HEK293 (cell line): Measurements from ENCODE around the gene RNF2.
A peak's percentile ranks its signal among the peaks of the same experiment; 100 is the strongest.

Source experiments
- GLI2 ChIP-seq: fragments of 450-650 bp; formaldehyde crosslinking; IDR thresholded peaks from 2 replicates; pipeline ENCODE4; 2017; ENCODE audit warnings: missing biosample characterization, missing genetic modification characterization, low read depth, borderline replicate concordance
- KLF1 ChIP-seq: fragments of 450-650 bp; formaldehyde crosslinking; IDR thresholded peaks from 2 replicates; pipeline ENCODE4 v1.5.1; 2016; ENCODE audit warnings: missing biosample characterization, missing genetic modification characterization
- KLF7 ChIP-seq: fragments of 450-650 bp; formaldehyde crosslinking; IDR thresholded peaks from 2 replicates; pipeline ENCODE4 v1.5.1; 2016; ENCODE audit warnings: missing biosample characterization, missing genetic modification characterization, borderline replicate concordance
- KLF8 ChIP-seq: fragments of 450-650 bp; formaldehyde crosslinking; IDR thresholded peaks from 2 replicates; pipeline ENCODE4 v1.5.1; 2016; ENCODE audit warnings: missing biosample characterization, missing genetic modification characterization
- MZF1 ChIP-seq: fragments of 450-650 bp; formaldehyde crosslinking; IDR thresholded peaks from 2 replicates; pipeline ENCODE4 v1.5.1; 2017; ENCODE audit warnings: missing biosample characterization, missing genetic modification characterization, borderline replicate concordance
- RBAK ChIP-seq: fragments of 450-650 bp; formaldehyde crosslinking; IDR thresholded peaks from 2 replicates; pipeline ENCODE4 v1.5.1; 2016; ENCODE audit warnings: missing biosample characterization, missing genetic modification characterization
- SCRT1 ChIP-seq: fragments of 450-650 bp; formaldehyde crosslinking; IDR thresholded peaks from 2 replicates; pipeline ENCODE4 v1.5.1; 2016; ENCODE audit warnings: missing biosample characterization, missing genetic modification characterization, borderline replicate concordance
- YY2 ChIP-seq: fragments of 450-650 bp; formaldehyde crosslinking; IDR thresholded peaks from 2 replicates; pipeline ENCODE4 v1.5.1; 2016; ENCODE audit warnings: missing biosample characterization, missing genetic modification characterization
- ZBTB7A ChIP-seq: fragments of 450-650 bp; formaldehyde crosslinking; IDR thresholded peaks from 2 replicates; pipeline ENCODE4 v1.5.1; 2016; ENCODE audit warnings: low read depth, missing biosample characterization, missing genetic modification characterization
- ZNF121 ChIP-seq: fragments of 450-650 bp; formaldehyde crosslinking; IDR thresholded peaks from 2 replicates; pipeline ENCODE4 v1.5.1; 2016; ENCODE audit warnings: missing biosample characterization, missing genetic modification characterization
- ZNF202 ChIP-seq: fragments of 450-650 bp; formaldehyde crosslinking; IDR thresholded peaks from 2 replicates; pipeline ENCODE4 v1.5.1; 2016; ENCODE audit warnings: missing biosample characterization, missing genetic modification characterization, borderline replicate concordance
- ZNF311 ChIP-seq: fragments of 450-650 bp; formaldehyde crosslinking; IDR thresholded peaks from 2 replicates; pipeline ENCODE4 v1.5.1; 2017; ENCODE audit warnings: missing biosample characterization, missing genetic modification characterization, borderline replicate concordance
- ZNF335 ChIP-seq: fragments of 450-650 bp; formaldehyde crosslinking; conservative IDR thresholded peaks from 2 replicates; pipeline ENCODE4 v1.5.1; 2016; ENCODE audit warnings: missing biosample characterization, missing genetic modification characterization
- ZNF366 ChIP-seq: fragments of 450-650 bp; formaldehyde crosslinking; conservative IDR thresholded peaks from 2 replicates; pipeline ENCODE4 v1.5.1; 2016; ENCODE audit warnings: missing biosample characterization, missing genetic modification characterization
- ZNF426 ChIP-seq: fragments of 450-650 bp; formaldehyde crosslinking; IDR thresholded peaks from 2 replicates; pipeline ENCODE4 v1.5.1; 2017; ENCODE audit warnings: missing biosample characterization, missing genetic modification characterization, mild to moderate bottlenecking, inconsistent platforms, moderate library complexity
- ZNF670 ChIP-seq: fragments of 450-650 bp; formaldehyde crosslinking; IDR thresholded peaks from 2 replicates; pipeline ENCODE4 v1.5.1; 2016; ENCODE audit warnings: missing biosample characterization, missing genetic modification characterization, low read depth
- ZNF785 ChIP-seq: fragments of 450-650 bp; formaldehyde crosslinking; IDR thresholded peaks from 2 replicates; pipeline ENCODE4 v1.5.1; 2016; ENCODE audit warnings: missing biosample characterization, missing genetic modification characterization
- TF ChIP-seq, protein P1 (sequence below): fragments of 450-650 bp; formaldehyde crosslinking; IDR thresholded peaks from 2 replicates; pipeline ENCODE4; 2016; ENCODE audit warnings: missing biosample characterization, missing genetic modification characterization
- TF ChIP-seq, protein P2 (sequence below): fragments of 450-650 bp; formaldehyde crosslinking; IDR thresholded peaks from 2 replicates; pipeline ENCODE4 v1.5.0; 2017; ENCODE audit warnings: missing biosample characterization, missing genetic modification characterization, borderline replicate concordance
- TF ChIP-seq, protein P3 (sequence below): fragments of 450-650 bp; formaldehyde crosslinking; IDR thresholded peaks from 2 replicates; pipeline ENCODE4 v1.5.1; 2016; ENCODE audit warnings: missing biosample characterization, missing genetic modification characterization
- TF ChIP-seq, protein P4 (sequence below): fragments of 450-650 bp; formaldehyde crosslinking; IDR thresholded peaks from 2 replicates; pipeline ENCODE4 v1.5.1; 2016; ENCODE audit warnings: missing biosample characterization, missing genetic modification characterization
- TF ChIP-seq, protein P5 (sequence below): fragments of 450-650 bp; formaldehyde crosslinking; IDR thresholded peaks from 2 replicates; pipeline ENCODE4 v1.5.1; 2016; ENCODE audit warnings: missing biosample characterization, missing genetic modification characterization
- TF ChIP-seq, protein P6 (sequence below): fragments of 450-650 bp; formaldehyde crosslinking; conservative IDR thresholded peaks from 2 replicates; pipeline ENCODE4 v1.5.1; 2016; ENCODE audit warnings: low read depth, missing biosample characterization, missing genetic modification characterization

Gene RNF2

DNA sequence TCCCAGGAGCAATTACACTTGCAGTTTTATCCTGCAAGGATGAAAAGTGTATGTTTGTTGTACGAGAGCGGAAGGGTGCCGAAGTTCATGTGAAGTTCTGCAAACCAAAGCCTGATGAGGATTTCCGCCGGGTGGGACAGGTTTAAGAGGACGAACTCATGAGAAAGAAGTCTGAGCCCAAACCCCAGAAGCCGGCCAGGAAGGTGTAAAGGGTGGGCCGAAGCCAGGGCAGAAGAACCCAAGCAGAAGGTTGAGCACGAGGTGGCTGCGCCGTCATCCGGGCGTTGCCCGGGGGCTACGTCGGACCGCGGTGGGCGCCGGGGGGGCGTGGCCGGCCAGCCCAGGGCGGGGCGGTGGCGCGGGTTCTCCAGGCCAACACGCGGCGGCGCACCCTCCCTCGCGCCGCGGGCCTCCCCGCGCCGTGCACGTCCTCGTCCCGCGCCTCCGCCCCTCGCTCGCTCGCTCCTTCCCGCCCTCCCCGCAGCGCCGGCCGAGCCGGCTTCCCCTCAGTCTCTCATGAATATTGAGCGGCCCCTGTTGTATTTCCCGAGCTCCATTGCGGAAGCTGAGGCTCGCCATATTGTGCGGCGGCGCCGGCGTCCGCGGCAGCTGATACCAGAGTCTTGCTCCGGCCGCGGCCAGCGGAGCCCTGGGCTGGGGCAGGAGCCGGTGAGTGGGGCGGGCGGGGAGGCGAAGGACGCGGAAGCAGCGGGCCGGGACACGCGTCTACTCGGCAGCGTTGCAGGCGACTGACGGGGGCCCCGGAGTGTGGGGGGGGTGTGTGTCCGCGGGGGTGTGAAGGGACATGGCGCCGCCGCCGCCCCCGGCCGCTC lies at the start of gene RNF2 (continued):
- TF ChIP-seq MZF1 (tag by site-specific recombination), result no peak
- peak; percentile 81 for TF ChIP-seq KLF1 (tag by site-specific recombination)
- TF ChIP-seq, protein P1, sequence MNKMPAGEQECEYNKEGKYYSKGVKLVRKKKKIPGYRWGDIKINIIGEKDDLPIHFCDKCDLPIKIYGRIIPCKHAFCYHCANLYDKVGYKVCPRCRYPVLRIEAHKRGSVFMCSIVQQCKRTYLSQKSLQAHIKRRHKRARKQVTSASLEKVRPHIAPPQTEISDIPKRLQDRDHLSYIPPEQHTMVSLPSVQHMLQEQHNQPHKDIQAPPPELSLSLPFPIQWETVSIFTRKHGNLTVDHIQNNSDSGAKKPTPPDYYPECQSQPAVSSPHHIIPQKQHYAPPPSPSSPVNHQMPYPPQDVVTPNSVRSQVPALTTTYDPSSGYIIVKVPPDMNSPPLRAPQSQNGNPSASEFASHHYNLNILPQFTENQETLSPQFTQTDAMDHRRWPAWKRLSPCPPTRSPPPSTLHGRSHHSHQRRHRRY (tag by site-specific recombination), result no peak
- TF ChIP-seq KLF7 (tag by site-specific recombination), result no peak
- TF ChIP-seq YY2, result no peak
- TF ChIP-seq, protein P2, sequence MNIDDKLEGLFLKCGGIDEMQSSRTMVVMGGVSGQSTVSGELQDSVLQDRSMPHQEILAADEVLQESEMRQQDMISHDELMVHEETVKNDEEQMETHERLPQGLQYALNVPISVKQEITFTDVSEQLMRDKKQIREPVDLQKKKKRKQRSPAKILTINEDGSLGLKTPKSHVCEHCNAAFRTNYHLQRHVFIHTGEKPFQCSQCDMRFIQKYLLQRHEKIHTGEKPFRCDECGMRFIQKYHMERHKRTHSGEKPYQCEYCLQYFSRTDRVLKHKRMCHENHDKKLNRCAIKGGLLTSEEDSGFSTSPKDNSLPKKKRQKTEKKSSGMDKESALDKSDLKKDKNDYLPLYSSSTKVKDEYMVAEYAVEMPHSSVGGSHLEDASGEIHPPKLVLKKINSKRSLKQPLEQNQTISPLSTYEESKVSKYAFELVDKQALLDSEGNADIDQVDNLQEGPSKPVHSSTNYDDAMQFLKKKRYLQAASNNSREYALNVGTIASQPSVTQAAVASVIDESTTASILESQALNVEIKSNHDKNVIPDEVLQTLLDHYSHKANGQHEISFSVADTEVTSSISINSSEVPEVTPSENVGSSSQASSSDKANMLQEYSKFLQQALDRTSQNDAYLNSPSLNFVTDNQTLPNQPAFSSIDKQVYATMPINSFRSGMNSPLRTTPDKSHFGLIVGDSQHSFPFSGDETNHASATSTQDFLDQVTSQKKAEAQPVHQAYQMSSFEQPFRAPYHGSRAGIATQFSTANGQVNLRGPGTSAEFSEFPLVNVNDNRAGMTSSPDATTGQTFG (tag by site-specific recombination), result no peak
- no peak for TF ChIP-seq ZNF202 (tag by site-specific recombination)
- TF ChIP-seq, protein P3, sequence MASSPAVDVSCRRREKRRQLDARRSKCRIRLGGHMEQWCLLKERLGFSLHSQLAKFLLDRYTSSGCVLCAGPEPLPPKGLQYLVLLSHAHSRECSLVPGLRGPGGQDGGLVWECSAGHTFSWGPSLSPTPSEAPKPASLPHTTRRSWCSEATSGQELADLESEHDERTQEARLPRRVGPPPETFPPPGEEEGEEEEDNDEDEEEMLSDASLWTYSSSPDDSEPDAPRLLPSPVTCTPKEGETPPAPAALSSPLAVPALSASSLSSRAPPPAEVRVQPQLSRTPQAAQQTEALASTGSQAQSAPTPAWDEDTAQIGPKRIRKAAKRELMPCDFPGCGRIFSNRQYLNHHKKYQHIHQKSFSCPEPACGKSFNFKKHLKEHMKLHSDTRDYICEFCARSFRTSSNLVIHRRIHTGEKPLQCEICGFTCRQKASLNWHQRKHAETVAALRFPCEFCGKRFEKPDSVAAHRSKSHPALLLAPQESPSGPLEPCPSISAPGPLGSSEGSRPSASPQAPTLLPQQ (tag by site-specific recombination), result no peak
- TF ChIP-seq ZNF785 (tag by site-specific recombination), result no peak
- no peak for TF ChIP-seq RBAK (tag by site-specific recombination)
- no peak for TF ChIP-seq ZNF366
- TF ChIP-seq ZNF335 (tag by site-specific recombination), result peak; percentile 82
- no peak for TF ChIP-seq ZNF311 (tag by site-specific recombination)
- no peak for TF ChIP-seq ZNF426 (tag by site-specific recombination)
- TF ChIP-seq, protein P4, sequence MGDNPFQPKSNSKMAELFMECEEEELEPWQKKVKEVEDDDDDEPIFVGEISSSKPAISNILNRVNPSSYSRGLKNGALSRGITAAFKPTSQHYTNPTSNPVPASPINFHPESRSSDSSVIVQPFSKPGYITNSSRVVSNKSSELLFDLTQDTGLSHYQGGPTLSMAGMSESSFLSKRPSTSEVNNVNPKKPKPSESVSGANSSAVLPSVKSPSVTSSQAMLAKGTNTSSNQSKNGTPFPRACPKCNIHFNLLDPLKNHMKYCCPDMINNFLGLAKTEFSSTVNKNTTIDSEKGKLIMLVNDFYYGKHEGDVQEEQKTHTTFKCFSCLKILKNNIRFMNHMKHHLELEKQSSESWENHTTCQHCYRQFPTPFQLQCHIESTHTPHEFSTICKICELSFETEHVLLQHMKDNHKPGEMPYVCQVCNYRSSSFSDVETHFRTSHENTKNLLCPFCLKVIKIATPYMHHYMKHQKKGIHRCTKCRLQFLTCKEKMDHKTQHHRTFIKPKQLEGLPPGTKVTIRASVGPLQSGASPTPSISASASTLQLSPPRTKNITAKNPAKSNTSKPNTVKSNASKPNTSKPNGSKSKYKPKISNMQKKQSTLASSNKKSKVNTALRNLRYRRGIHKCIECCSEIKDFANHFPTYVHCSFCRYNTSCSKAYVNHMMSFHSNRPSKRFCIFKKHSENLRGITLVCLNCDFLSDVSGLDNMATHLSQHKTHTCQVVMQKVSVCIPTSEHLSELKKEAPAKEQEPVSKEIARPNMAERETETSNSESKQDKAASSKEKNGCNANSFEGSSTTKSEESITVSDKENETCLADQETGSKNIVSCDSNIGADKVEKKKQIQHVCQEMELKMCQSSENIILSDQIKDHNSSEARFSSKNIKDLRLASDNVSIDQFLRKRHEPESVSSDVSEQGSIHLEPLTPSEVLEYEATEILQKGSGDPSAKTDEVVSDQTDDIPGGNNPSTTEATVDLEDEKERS, result no peak
- TF ChIP-seq, protein P5, sequence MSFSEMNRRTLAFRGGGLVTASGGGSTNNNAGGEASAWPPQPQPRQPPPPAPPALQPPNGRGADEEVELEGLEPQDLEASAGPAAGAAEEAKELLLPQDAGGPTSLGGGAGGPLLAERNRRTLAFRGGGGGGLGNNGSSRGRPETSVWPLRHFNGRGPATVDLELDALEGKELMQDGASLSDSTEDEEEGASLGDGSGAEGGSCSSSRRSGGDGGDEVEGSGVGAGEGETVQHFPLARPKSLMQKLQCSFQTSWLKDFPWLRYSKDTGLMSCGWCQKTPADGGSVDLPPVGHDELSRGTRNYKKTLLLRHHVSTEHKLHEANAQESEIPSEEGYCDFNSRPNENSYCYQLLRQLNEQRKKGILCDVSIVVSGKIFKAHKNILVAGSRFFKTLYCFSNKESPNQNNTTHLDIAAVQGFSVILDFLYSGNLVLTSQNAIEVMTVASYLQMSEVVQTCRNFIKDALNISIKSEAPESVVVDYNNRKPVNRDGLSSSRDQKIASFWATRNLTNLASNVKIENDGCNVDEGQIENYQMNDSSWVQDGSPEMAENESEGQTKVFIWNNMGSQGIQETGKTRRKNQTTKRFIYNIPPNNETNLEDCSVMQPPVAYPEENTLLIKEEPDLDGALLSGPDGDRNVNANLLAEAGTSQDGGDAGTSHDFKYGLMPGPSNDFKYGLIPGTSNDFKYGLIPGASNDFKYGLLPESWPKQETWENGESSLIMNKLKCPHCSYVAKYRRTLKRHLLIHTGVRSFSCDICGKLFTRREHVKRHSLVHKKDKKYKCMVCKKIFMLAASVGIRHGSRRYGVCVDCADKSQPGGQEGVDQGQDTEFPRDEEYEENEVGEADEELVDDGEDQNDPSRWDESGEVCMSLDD (tag by site-specific recombination), result no peak
- no peak for TF ChIP-seq ZBTB7A (tag by site-specific recombination)
- TF ChIP-seq SCRT1 (tag by site-specific recombination), result no peak
- peak; percentile 62 for TF ChIP-seq KLF8 (tag by site-specific recombination)
- no peak for TF ChIP-seq GLI2 (tag by site-specific recombination)
- TF ChIP-seq, protein P6, sequence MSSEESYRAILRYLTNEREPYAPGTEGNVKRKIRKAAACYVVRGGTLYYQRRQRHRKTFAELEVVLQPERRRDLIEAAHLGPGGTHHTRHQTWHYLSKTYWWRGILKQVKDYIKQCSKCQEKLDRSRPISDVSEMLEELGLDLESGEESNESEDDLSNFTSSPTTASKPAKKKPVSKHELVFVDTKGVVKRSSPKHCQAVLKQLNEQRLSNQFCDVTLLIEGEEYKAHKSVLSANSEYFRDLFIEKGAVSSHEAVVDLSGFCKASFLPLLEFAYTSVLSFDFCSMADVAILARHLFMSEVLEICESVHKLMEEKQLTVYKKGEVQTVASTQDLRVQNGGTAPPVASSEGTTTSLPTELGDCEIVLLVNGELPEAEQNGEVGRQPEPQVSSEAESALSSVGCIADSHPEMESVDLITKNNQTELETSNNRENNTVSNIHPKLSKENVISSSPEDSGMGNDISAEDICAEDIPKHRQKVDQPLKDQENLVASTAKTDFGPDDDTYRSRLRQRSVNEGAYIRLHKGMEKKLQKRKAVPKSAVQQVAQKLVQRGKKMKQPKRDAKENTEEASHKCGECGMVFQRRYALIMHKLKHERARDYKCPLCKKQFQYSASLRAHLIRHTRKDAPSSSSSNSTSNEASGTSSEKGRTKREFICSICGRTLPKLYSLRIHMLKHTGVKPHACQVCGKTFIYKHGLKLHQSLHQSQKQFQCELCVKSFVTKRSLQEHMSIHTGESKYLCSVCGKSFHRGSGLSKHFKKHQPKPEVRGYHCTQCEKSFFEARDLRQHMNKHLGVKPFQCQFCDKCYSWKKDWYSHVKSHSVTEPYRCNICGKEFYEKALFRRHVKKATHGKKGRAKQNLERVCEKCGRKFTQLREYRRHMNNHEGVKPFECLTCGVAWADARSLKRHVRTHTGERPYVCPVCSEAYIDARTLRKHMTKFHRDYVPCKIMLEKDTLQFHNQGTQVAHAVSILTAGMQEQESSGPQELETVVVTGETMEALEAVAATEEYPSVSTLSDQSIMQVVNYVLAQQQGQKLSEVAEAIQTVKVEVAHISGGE, result peak; percentile 62
- TF ChIP-seq ZNF670, result no peak
- TF ChIP-seq ZNF121, result no peak
